ENCODE data around the gene FANCG. TPM values are rescaled to one million over a fixed set of nuclear protein-coding genes. Genes with fewer than 3 reads are reported as not detected.

FANCG gene
- total and polyA plus RNA-seq, 2 of the 8 experiments (the other 6 are each of a cell fraction or from before 2014, with no cell fraction given) = 66.6 to 87.1 TPM

DNA sequence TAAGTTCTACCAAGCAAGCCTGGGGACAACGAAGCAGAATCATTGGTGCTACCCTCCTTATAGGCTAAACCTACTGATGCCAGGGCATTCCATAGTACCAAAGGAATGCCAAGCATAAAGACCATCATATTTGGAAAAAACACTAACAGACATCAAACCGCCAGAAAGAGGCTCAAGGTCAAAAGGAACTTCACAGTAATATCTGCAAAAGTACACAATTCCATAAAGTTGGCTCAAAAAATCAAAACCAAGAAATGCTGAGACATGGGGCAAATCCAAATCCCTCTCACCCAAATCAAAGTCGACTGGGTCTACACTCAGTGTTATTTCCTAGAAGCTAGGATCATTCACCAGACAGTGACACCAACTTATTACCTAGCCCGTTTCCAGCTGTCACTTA is 10.7 kb downstream of the FANCG start (continued):
- TF ChIP-seq, protein P1, sequence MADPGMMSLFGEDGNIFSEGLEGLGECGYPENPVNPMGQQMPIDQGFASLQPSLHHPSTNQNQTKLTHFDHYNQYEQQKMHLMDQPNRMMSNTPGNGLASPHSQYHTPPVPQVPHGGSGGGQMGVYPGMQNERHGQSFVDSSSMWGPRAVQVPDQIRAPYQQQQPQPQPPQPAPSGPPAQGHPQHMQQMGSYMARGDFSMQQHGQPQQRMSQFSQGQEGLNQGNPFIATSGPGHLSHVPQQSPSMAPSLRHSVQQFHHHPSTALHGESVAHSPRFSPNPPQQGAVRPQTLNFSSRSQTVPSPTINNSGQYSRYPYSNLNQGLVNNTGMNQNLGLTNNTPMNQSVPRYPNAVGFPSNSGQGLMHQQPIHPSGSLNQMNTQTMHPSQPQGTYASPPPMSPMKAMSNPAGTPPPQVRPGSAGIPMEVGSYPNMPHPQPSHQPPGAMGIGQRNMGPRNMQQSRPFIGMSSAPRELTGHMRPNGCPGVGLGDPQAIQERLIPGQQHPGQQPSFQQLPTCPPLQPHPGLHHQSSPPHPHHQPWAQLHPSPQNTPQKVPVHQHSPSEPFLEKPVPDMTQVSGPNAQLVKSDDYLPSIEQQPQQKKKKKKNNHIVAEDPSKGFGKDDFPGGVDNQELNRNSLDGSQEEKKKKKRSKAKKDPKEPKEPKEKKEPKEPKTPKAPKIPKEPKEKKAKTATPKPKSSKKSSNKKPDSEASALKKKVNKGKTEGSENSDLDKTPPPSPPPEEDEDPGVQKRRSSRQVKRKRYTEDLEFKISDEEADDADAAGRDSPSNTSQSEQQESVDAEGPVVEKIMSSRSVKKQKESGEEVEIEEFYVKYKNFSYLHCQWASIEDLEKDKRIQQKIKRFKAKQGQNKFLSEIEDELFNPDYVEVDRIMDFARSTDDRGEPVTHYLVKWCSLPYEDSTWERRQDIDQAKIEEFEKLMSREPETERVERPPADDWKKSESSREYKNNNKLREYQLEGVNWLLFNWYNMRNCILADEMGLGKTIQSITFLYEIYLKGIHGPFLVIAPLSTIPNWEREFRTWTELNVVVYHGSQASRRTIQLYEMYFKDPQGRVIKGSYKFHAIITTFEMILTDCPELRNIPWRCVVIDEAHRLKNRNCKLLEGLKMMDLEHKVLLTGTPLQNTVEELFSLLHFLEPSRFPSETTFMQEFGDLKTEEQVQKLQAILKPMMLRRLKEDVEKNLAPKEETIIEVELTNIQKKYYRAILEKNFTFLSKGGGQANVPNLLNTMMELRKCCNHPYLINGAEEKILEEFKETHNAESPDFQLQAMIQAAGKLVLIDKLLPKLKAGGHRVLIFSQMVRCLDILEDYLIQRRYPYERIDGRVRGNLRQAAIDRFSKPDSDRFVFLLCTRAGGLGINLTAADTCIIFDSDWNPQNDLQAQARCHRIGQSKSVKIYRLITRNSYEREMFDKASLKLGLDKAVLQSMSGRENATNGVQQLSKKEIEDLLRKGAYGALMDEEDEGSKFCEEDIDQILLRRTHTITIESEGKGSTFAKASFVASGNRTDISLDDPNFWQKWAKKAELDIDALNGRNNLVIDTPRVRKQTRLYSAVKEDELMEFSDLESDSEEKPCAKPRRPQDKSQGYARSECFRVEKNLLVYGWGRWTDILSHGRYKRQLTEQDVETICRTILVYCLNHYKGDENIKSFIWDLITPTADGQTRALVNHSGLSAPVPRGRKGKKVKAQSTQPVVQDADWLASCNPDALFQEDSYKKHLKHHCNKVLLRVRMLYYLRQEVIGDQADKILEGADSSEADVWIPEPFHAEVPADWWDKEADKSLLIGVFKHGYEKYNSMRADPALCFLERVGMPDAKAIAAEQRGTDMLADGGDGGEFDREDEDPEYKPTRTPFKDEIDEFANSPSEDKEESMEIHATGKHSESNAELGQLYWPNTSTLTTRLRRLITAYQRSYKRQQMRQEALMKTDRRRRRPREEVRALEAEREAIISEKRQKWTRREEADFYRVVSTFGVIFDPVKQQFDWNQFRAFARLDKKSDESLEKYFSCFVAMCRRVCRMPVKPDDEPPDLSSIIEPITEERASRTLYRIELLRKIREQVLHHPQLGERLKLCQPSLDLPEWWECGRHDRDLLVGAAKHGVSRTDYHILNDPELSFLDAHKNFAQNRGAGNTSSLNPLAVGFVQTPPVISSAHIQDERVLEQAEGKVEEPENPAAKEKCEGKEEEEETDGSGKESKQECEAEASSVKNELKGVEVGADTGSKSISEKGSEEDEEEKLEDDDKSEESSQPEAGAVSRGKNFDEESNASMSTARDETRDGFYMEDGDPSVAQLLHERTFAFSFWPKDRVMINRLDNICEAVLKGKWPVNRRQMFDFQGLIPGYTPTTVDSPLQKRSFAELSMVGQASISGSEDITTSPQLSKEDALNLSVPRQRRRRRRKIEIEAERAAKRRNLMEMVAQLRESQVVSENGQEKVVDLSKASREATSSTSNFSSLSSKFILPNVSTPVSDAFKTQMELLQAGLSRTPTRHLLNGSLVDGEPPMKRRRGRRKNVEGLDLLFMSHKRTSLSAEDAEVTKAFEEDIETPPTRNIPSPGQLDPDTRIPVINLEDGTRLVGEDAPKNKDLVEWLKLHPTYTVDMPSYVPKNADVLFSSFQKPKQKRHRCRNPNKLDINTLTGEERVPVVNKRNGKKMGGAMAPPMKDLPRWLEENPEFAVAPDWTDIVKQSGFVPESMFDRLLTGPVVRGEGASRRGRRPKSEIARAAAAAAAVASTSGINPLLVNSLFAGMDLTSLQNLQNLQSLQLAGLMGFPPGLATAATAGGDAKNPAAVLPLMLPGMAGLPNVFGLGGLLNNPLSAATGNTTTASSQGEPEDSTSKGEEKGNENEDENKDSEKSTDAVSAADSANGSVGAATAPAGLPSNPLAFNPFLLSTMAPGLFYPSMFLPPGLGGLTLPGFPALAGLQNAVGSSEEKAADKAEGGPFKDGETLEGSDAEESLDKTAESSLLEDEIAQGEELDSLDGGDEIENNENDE (IDR thresholded peaks at IDR 0.05; ENCODE audit: insufficient replicate concordance, low read length) = no peak
- TF ChIP-seq, protein P2, sequence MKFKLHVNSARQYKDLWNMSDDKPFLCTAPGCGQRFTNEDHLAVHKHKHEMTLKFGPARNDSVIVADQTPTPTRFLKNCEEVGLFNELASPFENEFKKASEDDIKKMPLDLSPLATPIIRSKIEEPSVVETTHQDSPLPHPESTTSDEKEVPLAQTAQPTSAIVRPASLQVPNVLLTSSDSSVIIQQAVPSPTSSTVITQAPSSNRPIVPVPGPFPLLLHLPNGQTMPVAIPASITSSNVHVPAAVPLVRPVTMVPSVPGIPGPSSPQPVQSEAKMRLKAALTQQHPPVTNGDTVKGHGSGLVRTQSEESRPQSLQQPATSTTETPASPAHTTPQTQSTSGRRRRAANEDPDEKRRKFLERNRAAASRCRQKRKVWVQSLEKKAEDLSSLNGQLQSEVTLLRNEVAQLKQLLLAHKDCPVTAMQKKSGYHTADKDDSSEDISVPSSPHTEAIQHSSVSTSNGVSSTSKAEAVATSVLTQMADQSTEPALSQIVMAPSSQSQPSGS (IDR thresholded peaks at IDR 0.05; ENCODE audit: low read length) = no peak
- TF ChIP-seq TEAD4 (IDR thresholded peaks at IDR 0.05; ENCODE audit: low read depth, low read length) = no peak
- TF ChIP-seq SUZ12 (IDR thresholded peaks at IDR 0.05; ENCODE audit: low read length) = no peak
- no peak for TF ChIP-seq SP1 (IDR thresholded peaks at IDR 0.05; ENCODE audit: low read depth, low read length)

All from H1 (cell line).